Measurements from ENCODE around the gene ACBD5.

GRCh38 chr10:27203806-27204205 lies 36.8 kb downstream of the ACBD5 start:
- TF ChIP-seq CTCF (IDR thresholded peaks at IDR 0.05) (no peak), POLR2A (IDR thresholded peaks at IDR 0.05) (no peak), POLR2AphosphoS5 (IDR thresholded peaks at IDR 0.05) (no peak)

Measured in breast epithelium (tissue), 3 donors.